Peyer's patch (tissue), 4 donors: ENCODE data around the gene P2RY4.

Experiments used
- CTCF ChIP-seq, 6 experiments: fragments of 450-650 bp in 4 of 6; fragments of 200-600 bp in 2 of 6; sonication (generic) in 1 of 6; IDR thresholded peaks; one replicate each; pipeline ENCODE4 v1.5.1; 2017 to 2019; ENCODE audit warnings: antibody characterized with exemption in 6 of 6, mild to moderate bottlenecking in 3 of 6, moderate library complexity in 1 of 6
- POLR2A ChIP-seq, 2 donors: fragments of 450-650 bp; IDR thresholded peaks; one replicate each; pipeline ENCODE4 v1.5.1; 2017; ENCODE audit warnings: antibody characterized with exemption in 2 of 2, mild to moderate bottlenecking in 2 of 2, moderate library complexity in 2 of 2

- TF ChIP-seq CTCF (IDR thresholded peaks at IDR 0.05) (no peak), POLR2A (IDR thresholded peaks at IDR 0.05) (no peak)
Observed at GRCh38 chrX:70240751-70241150, 19.3 kb downstream of the P2RY4 start.
